Measurements from ENCODE around the gene CBFA2T2.
"Not testable (repeated sequence)": the region's sequence is repeated elsewhere in the genome, so short reads cannot be mapped to it uniquely, and the experiment has no call there.

The CBFA2T2 gene

GRCh38 chr20:33506576-33506975, 16.7 kb downstream of the CBFA2T2 start:
- no peak for DNase-seq (ENCODE audit: low read depth, low spot score)

GRCh38 chr20:33507461-33507860, 17.6 kb downstream of the CBFA2T2 start:
- no peak for DNase-seq (ENCODE audit: low read depth, low spot score)

- DNase-seq (ENCODE audit: low read depth, low spot score) = not testable (repeated sequence)
Measured at GRCh38 chr20:33508015-33508414, 18.1 kb downstream of the CBFA2T2 start.

GRCh38 chr20:33509057-33509456, 19.2 kb downstream of the CBFA2T2 start:
- DNase-seq (ENCODE audit: low read depth, low spot score) = not testable (repeated sequence)

GRCh38 chr20:33511876-33512275, 22.0 kb downstream of the CBFA2T2 start:
- DNase-seq (ENCODE audit: low read depth, low spot score) = not testable (repeated sequence)

GRCh38 chr20:33515569-33516216, 25.8 kb downstream of the CBFA2T2 start:
- no peak for DNase-seq (ENCODE audit: low read depth, low spot score)

- DNase-seq (ENCODE audit: low read depth, low spot score) = no peak
Measured at GRCh38 chr20:33516882-33517281, 27.0 kb downstream of the CBFA2T2 start.

- DNase-seq (ENCODE audit: low read depth, low spot score) = no peak
Measured at GRCh38 chr20:33518071-33518470, 28.2 kb downstream of the CBFA2T2 start.

- DNase-seq (ENCODE audit: low read depth, low spot score) = no peak
Measured at GRCh38 chr20:33521461-33521860, 31.6 kb downstream of the CBFA2T2 start.

- DNase-seq (ENCODE audit: low read depth, low spot score) = no peak
Measured at GRCh38 chr20:33522256-33522820, 32.4 kb downstream of the CBFA2T2 start.

- DNase-seq (ENCODE audit: low read depth, low spot score) = no peak
Measured at GRCh38 chr20:33524261-33524660, 34.4 kb downstream of the CBFA2T2 start.

- no peak for DNase-seq (ENCODE audit: low read depth, low spot score)
Measured at GRCh38 chr20:33526769-33527168, 36.9 kb downstream of the CBFA2T2 start.

- DNase-seq (ENCODE audit: low read depth, low spot score) = no peak
Measured at GRCh38 chr20:33531047-33531877, 41.4 kb downstream of the CBFA2T2 start.

GRCh38 chr20:33531885-33532284, 42.0 kb downstream of the CBFA2T2 start:
- DNase-seq (ENCODE audit: low read depth, low spot score) = no peak

- no peak for DNase-seq (ENCODE audit: low read depth, low spot score)
Measured at GRCh38 chr20:33532753-33533459, 43.0 kb downstream of the CBFA2T2 start.

GRCh38 chr20:33535717-33536116, 45.8 kb downstream of the CBFA2T2 start:
- not testable (repeated sequence) for DNase-seq (ENCODE audit: low read depth, low spot score)

- DNase-seq (ENCODE audit: low read depth, low spot score) = no peak
Measured at GRCh38 chr20:33537608-33538007, 47.7 kb downstream of the CBFA2T2 start.

GRCh38 chr20:33539129-33539528, 49.2 kb downstream of the CBFA2T2 start:
- no peak for DNase-seq (ENCODE audit: low read depth, low spot score)

GRCh38 chr20:33540427-33540826, 50.5 kb downstream of the CBFA2T2 start:
- no peak for DNase-seq (ENCODE audit: low read depth, low spot score)

- no peak for DNase-seq (ENCODE audit: low read depth, low spot score)
Measured at GRCh38 chr20:33541074-33541473, 51.2 kb downstream of the CBFA2T2 start.

- no peak for DNase-seq (ENCODE audit: low read depth, low spot score)
Measured at GRCh38 chr20:33541797-33542196, 51.9 kb downstream of the CBFA2T2 start.

- DNase-seq (ENCODE audit: low read depth, low spot score) = no peak
Measured at GRCh38 chr20:33545763-33546162, 55.9 kb downstream of the CBFA2T2 start.
